G401.6 (cell line): ENCODE data around the gene ECD.
A peak's percentile ranks its signal among the peaks of the same experiment; 100 is the strongest.

Source experiments
- FAIRE-seq: peaks from 2 replicates; lab custom pipeline; 2012; peaks lifted over from hg19 to GRCh38; lab: Jason Lieb, UNC

Gene ECD

DNA sequence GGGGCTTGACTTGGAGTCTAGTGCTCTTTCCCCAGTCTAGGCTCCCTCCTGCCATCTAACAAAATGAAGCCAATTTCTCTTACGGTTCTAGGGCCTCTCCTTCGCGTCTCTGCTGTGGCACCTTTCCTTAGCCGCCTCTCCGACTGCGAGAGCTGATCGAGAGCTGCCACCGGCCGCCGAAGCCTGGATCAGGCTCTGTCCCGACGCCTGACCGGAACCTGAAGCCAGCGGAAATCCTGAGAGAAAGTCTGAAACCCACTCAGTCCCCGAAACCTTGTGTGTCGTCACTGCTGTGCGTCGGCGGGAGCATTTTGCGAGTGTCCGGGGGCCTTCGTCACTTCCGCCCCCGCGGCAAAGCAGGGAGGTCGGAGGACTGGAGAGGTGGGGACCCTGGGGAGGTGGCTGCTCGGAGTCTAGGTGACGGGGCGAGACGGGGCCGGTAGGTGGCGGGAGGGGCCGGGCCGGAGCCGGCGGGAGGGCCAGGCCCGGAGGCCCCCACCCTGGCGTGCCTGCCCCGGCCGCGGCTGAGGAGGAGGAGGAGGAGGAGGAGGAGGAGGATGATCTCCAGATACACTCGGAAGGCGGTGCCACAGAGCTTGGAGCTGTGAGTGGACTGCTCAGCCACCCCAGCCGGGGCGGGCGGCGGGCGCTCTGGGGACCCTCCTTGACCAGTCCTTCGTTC is at the start of gene ECD, which contains the start of gene FAM149B1:
Gene ECD (minus strand): TSS at position 226 of the 682 bp plus-strand sequence. CDS start 4,071 bp downstream, outside the sequence.
Gene FAM149B1 (plus strand): TSS at position 337 of the 682 bp plus-strand sequence. CDS start 221 bp downstream, at position 558.
- FAIRE-seq = peak; percentile 92

DNA sequence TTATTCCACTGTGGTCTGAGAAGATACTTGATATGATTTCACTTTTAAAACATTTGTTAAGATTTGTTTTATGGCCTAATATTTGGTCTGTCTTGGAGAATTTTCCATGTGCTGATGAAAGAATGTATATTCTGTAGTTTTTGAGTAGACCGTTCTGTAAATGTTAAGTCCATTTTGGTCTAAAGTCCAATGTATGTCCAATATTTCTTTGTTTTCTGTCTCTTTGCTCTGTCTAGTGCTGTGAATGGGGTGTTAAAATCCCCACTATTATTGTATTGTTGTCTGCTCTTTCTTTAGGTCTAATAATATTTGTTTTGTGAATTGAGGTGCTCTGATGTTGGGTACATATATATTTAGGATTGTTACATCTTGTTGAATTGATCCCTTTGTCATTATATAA is 47.9 kb upstream of the ECD start:
- no peak for FAIRE-seq

DNA sequence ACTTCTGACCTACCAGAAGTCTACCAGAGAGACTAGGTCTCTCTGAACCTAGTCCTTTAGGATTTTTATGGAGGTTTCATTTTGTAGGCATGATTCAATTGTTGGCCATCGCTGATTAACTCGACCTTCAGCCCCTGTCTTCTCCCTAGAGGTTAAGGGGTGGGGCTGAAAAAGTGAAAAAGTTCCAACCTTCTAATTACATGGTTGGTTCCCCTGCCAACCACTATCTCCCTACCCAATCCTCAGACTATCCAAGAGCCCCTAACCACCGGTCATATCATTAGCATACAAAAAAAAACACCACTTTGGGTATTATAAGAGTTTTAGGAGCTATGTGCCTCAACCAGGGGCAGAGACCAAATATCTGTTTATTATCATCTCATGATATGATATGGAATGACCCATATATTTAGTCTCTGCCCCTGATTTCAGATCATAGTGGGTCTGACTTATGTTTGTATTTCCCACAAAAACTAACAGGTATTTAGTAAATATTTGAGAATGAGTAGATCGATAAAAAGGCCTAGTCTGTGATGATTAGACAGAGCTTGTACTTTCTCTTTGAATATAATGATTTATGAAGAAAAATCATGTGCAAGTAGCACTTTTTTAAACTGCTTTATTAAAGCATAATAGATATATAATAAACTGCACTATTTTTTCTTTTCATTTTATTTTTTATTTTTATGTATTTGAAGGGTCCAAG is 43.5 kb upstream of the ECD start:
- FAIRE-seq = peak; percentile 37

DNA sequence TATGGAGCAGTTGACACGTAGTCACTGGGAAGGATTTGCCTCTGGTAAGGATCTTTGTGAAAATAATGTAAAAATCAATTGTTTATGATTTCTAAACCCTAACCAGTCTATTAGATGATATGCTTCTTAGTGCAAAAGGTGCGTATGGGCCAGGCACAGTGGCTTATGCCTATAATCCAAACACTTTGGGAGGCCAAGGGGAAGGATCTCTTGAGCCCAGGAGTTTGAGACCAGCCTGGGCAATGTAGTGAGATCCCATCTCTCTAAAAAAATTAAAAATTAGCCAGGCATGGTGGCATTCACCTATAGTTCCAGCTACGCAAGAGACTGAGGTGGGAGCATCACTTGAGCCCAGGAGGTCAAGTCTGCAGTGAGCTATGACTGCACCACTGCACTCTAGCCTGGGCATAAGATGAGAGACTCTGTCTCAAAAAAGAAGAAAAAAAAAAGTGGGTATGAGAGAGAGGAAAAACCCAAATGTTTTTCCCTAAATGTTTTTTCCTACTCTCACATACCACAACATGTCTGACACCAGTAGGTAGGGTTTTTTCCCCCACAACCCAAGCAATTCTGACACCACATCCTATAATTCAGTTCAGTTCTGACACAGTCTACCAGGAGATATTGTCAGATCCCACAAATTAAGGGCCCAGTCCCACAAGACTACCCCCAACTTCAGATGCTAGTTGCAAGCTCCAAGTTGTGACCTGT is 42.7 kb upstream of the ECD start:
- FAIRE-seq = no peak

DNA sequence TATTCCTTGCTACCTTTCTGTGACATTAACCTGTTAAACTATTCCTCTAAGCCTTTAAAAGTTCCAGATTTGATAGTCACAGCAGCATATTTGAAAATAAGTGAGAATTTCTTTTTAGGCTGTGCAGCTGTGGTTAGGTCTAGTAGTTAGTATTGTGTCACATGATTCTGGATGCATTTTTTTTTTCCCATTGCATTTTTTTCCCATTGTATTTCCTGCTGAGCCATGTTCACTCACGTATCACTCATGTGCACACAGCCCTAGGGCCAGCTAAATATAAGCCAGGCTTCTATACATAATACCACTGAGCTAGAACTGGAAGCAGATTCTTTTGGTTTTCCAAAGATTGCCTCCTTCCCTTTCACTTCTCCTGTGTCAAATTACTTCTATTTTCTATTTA is 41.9 kb upstream of the ECD start:
- no peak for FAIRE-seq

DNA sequence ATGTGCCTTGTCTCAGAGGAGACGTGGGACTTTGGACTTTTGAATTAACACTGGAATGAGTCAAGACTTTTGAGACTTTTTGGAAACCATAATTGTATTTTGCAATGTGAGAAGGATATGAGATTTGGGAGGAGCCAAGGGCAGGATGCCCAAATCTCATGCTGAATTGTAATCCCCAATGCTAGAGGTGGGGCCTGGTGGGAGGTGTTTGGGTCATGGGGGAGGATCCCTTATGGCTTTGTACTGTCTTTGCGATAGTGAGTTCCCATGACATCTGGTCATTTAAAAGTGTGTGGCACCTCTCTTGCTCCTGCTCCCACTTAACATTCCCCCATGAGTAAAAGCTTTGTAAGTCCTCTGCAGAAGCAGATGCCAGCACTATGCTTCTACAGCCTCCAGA is 40.1 kb upstream of the ECD start:
- FAIRE-seq = no peak

DNA sequence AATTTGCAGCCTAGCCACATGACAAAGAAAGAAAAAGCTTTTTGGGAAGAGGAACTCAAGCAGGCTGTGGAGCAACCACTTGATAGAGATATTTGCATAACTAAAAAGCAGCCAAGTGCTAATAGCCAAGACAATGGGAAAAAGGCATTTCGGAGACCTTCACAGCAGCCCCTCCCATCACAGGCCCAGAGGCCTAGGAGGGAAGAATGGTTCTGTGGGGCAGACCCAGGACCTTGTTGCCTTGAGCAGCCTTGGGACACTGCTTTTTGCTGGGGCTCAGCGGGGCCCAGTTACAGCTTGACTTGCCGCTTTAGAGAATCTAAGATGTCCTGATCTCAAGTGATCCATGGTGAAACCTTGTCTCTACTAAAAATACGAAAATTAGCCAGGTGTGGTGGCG is 38.6 kb upstream of the ECD start:
- FAIRE-seq = no peak

DNA sequence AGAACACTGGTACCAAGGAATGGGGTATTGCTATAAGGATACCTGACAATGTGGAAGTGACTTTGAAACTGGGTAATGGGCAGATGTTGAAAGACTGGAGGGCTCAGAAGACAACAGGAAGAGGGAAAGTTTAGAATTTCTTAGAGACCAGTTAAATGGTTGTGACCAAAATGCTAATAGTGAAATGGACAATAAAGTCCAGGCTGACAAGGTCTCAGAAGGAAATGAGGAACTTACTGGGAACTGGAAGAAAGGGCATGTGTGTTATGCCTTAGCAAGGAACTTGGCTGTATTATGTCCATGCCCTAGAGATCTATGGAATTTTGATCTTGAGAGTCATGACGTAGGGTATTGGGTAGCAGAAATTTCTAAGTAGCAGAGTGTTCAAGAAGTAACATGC is 38.1 kb upstream of the ECD start:
- FAIRE-seq = no peak

DNA sequence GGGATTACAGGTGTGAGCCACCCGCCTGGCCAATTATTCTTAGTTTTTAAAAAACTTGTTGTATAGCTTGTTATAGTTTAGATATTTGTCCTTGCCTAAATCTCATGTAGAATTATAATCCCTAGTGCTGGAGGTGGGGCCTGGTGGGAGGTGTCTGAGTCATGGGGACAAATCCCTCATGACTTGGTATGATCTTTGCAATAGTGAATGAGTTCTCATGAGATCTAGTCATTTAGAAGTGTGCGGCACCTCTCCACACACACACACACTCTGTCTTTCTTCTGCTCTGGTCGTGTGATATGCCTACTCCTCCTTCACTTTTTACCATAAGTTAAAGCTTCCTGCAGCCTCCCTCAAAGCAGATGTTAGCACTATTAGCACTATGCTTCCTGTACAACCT is 37.3 kb upstream of the ECD start:
- no peak for FAIRE-seq

DNA sequence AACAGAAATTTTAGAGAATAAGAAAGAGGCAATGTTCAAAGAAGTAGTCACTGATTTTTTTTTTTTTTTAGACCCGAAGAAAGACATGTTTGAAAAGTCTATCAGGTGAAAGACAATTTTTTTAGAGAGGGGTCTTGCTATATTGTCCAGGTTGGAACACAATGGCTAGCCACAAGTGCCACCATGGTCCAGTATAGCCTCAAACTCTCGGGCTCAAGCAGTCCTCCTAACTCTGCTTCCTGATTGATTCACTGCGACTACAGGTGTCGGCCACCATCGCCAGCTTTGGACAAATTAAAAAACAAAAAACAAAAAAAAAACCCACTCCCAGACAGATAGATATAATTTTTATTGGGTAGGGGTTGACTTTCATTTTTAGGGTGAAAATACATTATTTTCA is 22.4 kb upstream of the ECD start:
- no peak for FAIRE-seq

DNA sequence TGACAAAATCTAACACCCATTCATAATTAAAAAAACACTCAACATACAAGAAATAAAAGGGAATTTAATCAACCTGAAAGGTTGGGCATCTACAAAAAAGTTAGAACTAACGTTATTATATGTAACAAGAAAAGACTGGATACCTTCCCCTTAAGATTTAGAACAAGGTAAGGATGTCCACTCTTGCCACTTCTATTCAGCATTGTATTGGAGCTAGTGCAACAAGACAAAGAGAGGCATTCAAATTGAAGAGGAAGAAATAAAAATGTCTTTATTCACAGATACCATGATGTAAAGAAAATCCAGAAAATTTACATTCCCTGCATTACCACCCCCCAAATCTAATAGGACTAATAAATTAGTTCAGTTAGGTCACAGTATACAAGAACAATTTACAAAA is 18.5 kb upstream of the ECD start:
- FAIRE-seq = peak; percentile 75

DNA sequence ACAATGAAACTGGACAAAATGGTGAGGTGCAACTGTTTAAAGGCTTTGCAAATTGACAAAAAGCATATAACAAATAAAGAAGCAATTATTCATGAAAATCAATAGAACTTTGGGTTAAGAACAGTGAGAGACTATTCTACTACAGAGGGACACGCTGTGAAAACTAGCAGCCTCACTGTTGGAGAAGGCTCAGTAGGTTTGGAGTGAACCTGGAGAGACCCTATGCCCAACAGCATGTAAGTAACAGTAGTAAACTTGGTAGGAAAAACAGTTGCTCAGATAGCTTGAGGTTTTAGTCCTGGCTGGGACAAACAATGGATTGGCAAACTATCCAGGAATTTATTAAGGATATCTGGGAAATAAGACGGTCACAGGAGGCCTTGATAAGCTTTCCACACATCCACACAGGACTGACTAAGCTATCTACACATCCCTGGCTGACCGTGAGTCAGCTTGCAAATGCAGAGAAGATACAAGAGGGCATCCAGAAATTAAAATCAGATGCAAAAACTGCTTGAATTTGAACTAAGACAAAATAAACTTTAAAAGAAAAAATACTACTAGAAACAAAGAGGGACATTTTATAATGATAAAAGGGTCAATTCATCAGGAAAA is 16.0 kb upstream of the ECD start:
- no peak for FAIRE-seq

DNA sequence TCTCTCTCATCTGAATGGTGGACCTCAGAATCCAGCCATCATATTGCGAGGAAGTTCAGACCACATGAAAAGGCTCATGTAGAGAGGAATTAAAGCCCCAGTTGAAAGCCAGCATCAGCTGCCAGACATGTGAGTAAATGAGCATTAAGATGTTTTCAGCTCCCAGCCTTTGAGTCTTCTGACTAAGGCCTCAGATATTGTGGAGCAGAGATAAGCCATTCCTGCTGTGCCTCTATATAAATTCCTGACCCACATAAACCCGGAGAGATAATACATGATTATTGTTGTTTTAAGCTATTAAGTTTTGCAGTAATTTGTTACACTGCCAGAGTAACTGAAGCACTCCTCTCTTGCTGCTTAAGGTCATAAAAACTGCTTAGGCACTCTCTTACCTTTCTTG is 14.8 kb upstream of the ECD start:
- FAIRE-seq = peak; percentile 6

DNA sequence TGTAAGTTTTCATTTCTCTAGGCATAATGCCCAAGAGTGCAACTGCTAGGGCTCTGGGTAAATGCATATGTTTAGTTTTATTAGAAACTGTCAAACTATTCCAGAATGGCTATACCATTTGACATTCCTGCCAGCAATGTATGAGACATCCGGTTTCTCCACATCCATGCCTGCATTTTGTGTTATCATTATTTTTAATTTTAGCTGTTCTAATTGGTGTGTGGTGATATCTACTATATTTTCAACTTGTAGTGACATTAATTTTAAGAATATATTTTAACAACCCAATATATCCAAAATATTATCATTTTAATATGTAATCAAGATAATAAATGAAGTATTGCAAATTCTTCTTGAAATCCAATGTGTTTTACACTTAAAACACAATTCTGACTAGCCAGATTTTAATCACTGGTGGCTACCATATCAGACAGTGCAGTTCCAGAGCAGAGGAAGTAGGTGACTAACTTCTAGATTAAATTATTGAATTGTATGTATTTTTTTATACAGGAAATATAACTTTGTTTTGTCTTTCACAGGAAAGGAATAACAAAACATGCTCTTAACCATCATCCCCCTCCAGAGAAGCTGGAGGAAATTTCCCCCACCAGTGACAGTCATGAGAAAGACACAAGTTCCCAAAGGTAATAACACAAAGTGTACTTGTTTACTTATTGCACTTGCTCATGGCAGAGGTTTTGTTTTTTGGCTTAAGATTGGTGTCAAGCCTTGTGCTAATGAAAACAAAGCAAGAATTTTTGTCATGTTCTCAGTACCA is 6.5 kb upstream of the ECD start:
- peak; percentile 13 for FAIRE-seq

DNA sequence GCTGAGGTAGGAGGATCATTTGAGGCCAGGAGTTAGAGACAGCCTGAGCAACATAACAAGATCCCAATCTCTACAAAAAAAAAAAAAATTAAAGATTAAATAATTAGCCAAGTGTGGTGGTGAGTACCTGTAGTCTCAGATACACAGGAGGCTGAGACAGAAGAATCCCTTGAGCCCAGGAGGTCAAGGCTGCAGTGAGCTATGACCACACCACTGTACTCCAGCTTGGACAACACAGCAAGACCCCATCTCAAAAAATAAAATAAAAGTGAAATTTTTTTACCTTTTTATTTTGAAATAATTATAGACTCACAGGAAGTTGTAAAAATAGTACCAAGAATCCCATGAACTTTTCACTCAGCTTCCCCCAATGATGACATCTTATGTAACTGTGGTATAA is 5.1 kb upstream of the ECD start:
- no peak for FAIRE-seq

DNA sequence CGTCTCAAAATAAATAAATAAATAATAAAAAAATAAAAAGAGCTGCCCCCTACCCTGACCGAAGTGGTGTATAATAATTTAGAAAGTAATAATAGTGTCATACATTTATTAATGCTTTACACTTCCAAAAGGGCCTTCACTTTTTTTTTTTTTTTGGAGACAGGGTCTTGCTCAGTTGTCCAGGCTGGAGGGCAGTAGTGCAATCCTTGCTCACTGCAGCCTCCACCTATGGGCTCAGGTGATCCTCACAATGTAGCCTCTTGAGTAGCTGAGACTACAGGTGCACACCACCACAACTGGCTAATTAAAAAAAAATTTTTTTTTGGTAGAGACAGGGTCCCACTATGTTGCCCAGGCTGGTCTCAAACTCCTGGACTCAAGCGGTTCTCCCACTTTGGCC is 1.5 kb upstream of the ECD start:
- FAIRE-seq = no peak

DNA sequence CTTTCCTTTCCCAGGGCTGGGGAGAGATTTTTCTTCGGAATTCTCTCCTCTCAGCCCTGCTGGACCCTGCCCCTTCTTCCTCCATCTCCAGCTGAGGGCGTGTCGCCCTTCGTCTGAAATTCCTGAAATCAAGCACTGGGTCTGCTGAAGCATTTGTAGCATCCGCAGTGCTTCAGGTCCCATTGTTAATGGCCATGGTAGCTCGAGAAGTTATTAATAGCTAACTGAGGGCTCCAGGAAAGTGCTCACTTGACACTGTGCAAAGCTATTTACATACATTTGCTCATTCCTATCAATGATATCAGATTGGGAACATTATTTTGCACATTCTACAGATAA is 626 bp upstream of the ECD start:
- no peak for FAIRE-seq

DNA sequence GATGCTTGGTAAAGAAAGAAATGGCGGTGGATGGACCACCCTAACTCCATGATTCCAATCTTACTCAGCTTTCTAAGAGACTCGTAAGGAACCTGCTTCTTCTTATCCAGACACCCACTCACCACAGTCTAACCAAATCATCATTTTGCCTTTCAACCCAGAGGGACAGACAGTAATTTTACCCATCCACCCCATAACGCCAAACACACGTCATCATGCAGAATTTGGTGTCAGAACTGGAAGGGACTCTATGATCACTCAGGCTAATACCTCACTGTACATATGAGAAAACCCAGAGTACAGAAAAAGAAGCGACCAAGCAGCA is 388 bp downstream of the ECD start:
- no peak for FAIRE-seq

DNA sequence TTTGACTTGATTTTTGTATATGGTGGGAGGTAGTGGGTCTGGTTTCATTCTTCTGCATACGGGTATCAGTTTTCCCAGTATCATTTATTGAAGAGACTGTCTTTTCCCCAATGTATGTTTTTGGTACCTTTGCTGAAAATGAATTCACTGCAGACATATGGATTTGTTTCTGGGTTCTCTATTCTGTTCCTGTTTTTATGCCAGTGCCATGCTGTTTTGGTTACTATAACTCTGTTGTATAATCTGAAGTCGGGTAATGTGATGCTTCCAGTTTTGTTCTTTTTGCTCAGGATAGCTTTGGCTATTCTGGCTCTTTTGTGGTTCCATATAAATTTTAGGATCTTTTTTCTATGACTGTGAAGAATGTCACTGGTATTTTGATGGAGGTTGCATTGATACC is 836 bp downstream of the ECD start:
- FAIRE-seq = no peak

DNA sequence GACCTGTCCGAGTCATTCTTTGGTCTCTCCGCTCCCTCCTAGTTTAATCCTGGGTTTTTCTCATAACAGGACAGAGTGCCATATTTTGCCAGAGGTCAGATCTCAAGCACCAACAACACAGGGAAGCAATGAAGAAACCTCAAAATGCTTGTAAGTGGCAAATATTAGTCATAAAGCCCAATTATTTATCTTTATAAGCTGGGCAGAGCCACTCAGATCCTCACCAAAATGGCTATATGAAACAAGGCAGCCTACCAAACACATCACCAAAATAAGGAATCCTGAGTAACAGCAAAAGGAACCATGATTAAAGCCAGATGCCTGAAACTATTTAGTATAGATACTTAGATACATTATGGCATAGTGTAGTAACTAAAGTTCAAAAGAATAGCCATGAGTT is 4.7 kb downstream of the ECD start:
- peak; percentile 33 for FAIRE-seq

DNA sequence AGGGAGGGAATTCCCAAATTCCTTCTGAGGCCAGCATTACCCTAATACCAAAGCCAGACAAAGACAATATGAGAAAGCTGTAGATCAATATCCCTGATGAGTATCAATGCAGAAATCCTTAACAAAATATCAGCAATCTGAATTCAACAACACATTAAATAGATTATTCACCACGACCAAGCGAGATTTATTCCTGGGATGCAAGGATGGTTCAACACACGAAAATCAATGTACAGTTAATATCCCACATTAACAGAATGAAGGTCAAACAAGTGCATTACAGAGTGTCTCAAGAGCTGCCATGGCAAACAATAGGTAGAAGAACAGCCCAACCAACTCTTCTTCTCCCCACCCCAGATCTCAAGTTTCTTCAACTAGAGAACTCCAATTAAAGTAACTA is 6.1 kb downstream of the ECD start:
- no peak for FAIRE-seq

DNA sequence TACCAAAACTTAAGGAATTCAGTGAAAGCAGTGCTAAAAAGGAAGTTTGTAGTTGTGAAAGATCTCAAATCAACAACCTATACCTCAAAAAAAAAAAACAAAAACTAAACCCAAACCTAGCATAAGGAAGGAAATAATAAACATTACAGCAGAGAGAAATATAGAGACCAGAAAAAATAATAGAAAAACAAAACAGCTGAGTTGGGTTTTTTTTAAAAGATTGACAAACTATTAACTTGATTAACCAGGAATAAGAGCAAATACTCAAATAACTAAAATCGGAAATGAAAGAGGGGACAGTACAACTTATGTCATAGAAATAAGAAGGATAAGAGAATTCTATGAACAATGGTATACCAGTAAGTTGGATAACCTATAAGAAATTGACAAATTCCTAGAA is 6.7 kb downstream of the ECD start:
- no peak for FAIRE-seq
